GM23338 (cell line): ENCODE results near the gene UBE3B. TPM values are rescaled to one million over a fixed set of nuclear protein-coding genes. Genes with fewer than 3 reads are reported as not detected.

Experiments
- ATAC-seq: fragments of 200-7000 bp; cut with Tn5 transposase; 3 replicates; pipeline ENCODE4 v1.9.1; 2020
- DNase-seq: peaks from one replicate; pipeline ENCODE4 v3.0.0-alpha.2; 2015; ENCODE audit warnings: low spot score
- H2AFZ ChIP-seq: fragments of 200-600 bp; sonication (generic); 2 replicates; pipeline ENCODE4 v1.8.0; 2016; ENCODE audit warnings: antibody characterized with exemption, mild to moderate bottlenecking, moderate library complexity
- H3F3A ChIP-seq: fragments of 200-600 bp; sonication (generic); replicated peaks from 2 replicates; pipeline ENCODE4 v1.8.0; 2017; ENCODE audit warnings: antibody characterized with exemption, mixed run types, low read depth
- H3K27ac ChIP-seq: fragments of 200-600 bp; sonication (generic); 2 replicates; pipeline ENCODE4 v1.6.1; 2016; ENCODE audit warnings: low read depth
- H3K27me3 ChIP-seq: fragments of 200-600 bp; sonication (generic); 2 replicates; pipeline ENCODE4 v1.8.0; 2016; ENCODE audit warnings: mild to moderate bottlenecking, mixed run types, moderate library complexity; ENCODE audit not compliant: insufficient read depth
- H3K36me3 ChIP-seq: fragments of 200-600 bp; sonication (generic); 2 replicates; pipeline ENCODE4 v1.8.0; 2016; ENCODE audit warnings: mild to moderate bottlenecking; ENCODE audit not compliant: insufficient read depth
- H3K4me1 ChIP-seq: fragments of 200-600 bp; sonication (generic); 2 replicates; pipeline ENCODE4 v1.8.0; 2016; ENCODE audit warnings: mild to moderate bottlenecking, moderate library complexity; ENCODE audit not compliant: insufficient read depth
- H3K4me2 ChIP-seq: fragments of 200-600 bp; sonication (generic); 2 replicates; pipeline ENCODE4 v1.7.1; 2017; ENCODE audit warnings: mixed run types
- H3K4me3 ChIP-seq: fragments of 200-600 bp; sonication (generic); 2 replicates; pipeline ENCODE4 v1.6.1; 2016; ENCODE audit warnings: mixed run types
- H3K79me2 ChIP-seq: fragments of 200-600 bp; sonication (generic); replicated peaks from 2 replicates; pipeline ENCODE4 v1.8.0; 2017; ENCODE audit warnings: mild to moderate bottlenecking; ENCODE audit not compliant: insufficient read depth
- H3K9me2 ChIP-seq: fragments of 200-600 bp; sonication (generic); 2 replicates; pipeline ENCODE4 v1.8.0; 2017; ENCODE audit not compliant: insufficient read depth
- H4K20me1 ChIP-seq: fragments of 200-600 bp; sonication (generic); replicated peaks from 2 replicates; pipeline ENCODE4 v1.8.0; 2017; ENCODE audit warnings: mild to moderate bottlenecking; ENCODE audit not compliant: insufficient read depth
- H3K27ac Mint-ChIP-seq: 2 replicates; pipeline ENCODE4 v1.8.0; 2020; ENCODE audit warnings: inconsistent platforms, mild to moderate bottlenecking, moderate library complexity, mixed read lengths
- H3K27me3 Mint-ChIP-seq: 3 replicates; pipeline ENCODE4 v1.8.0; 2022; ENCODE audit warnings: low read depth, mild to moderate bottlenecking, moderate library complexity, mixed read lengths, inconsistent platforms; ENCODE audit not compliant: insufficient read depth, poor library complexity
- H3K36me3 Mint-ChIP-seq: 3 replicates; pipeline ENCODE4 v1.8.0; 2021; ENCODE audit warnings: low read depth, mild to moderate bottlenecking, inconsistent platforms, moderate library complexity, mixed read lengths
- H3K4me1 Mint-ChIP-seq: 3 replicates; pipeline ENCODE4 v1.8.0; 2020; ENCODE audit warnings: mild to moderate bottlenecking, inconsistent platforms, mixed read lengths
- H3K4me3 Mint-ChIP-seq: 3 replicates; pipeline ENCODE4 v1.8.0; 2021; ENCODE audit warnings: moderate library complexity, mild to moderate bottlenecking, inconsistent platforms, mixed read lengths
- H3K9me3 Mint-ChIP-seq: 3 replicates; pipeline ENCODE4 v1.8.0; 2020; ENCODE audit warnings: moderate library complexity, mild to moderate bottlenecking, inconsistent platforms, mixed read lengths
- CREB1 ChIP-seq: fragments of 250-450 bp; sonication (Bioruptor Pico); IDR thresholded peaks from 2 replicates; pipeline ENCODE4 v1.5.0; 2020; ENCODE audit warnings: low read depth, mild to moderate bottlenecking, moderate library complexity
- JUNB ChIP-seq: IDR thresholded peaks from one replicate; pipeline ENCODE4 v1.6.1; 2016; ENCODE audit warnings: antibody characterized with exemption; ENCODE audit not compliant: unreplicated experiment
- NANOG ChIP-seq: IDR thresholded peaks from 2 replicates; pipeline ENCODE4 v1.6.1; 2016; ENCODE audit warnings: antibody characterized with exemption, borderline replicate concordance
- POLR2AphosphoS5 ChIP-seq: IDR thresholded peaks from 2 replicates; pipeline ENCODE4 v1.6.1; 2016; ENCODE audit warnings: antibody characterized with exemption, low read depth
- REST ChIP-seq: IDR thresholded peaks from one replicate; pipeline ENCODE4 v1.6.1; 2018; ENCODE audit warnings: antibody characterized with exemption; ENCODE audit not compliant: unreplicated experiment
- ZNF331 ChIP-seq: fragments of 250-450 bp; sonication (Bioruptor Pico); IDR thresholded peaks from 2 replicates; pipeline ENCODE4 v1.5.0; 2020; ENCODE audit warnings: low read depth, mild to moderate bottlenecking, moderate library complexity
- ZNF462 ChIP-seq: fragments of 250-450 bp; sonication (Bioruptor Pico); IDR thresholded peaks from 2 replicates; pipeline ENCODE4 v1.5.0; 2020; ENCODE audit warnings: mild to moderate bottlenecking, moderate library complexity
- polyA plus RNA-seq: library from polyadenylated mRNA; unstranded; fragments of >200 nt; fragmentation: Nextera tagmentation; extraction: Ambion mirVana; gene quantifications from 2 replicates; pipeline ENCODE4 v1.2.1, GENCODE V29; 2016
- total RNA-seq: library from RNA; depleted of rRNA; stranded (reverse); fragments of >200 nt; shearing (Covaris generic); gene quantifications from 2 replicates; pipeline ENCODE4 v1.2.3, GENCODE V29; 2014
- TF ChIP-seq, protein P1 (sequence below): IDR thresholded peaks from 2 replicates; pipeline ENCODE4 v1.6.1; 2016; ENCODE audit warnings: antibody characterized with exemption

Gene UBE3B
- total and polyA plus RNA-seq, 2 experiments from 2014 or later: 20.8 TPM

DNA sequence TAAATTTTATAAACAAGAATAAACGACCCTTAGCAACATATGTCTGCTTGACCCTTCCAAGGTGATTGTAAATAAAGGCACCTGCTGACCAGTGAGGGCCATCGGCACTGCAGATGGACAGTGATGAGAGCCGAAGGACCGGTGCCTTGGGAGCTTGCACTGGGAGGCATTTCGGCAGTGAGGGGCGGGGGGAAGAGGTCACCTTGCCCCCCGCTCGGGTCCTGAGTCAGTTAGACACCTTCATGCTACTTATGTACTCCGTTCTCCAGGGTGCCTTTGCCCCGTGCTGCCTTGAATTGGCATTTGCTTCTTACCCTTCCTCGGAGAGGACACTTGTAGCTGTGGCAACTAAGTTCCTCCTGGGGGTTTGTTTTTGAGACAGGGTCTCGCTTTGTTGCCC lies 72.8 kb downstream of the UBE3B start (continued):
- no peak for TF ChIP-seq POLR2AphosphoS5
- TF ChIP-seq CREB1 (CRISPR knock-in tag): no peak
- TF ChIP-seq JUNB: no peak

GRCh38 chr12:109551108-109551507 lies 73.7 kb downstream of the UBE3B start:
- Mint-ChIP-seq H3K4me1 (peaks cover 3% of the 10 kb centered on the region; the same call in 2 of the 3 replicates), H3K27ac (no peak overlapping the region), H3K36me3 (no peaks in the 10 kb centered on the region; the same call in 2 of the 3 replicates), H3K9me3 (no peaks in the 10 kb centered on the region), H3K27me3 (peaks cover 7% of the 10 kb centered on the region), H3K4me3 (no peak overlapping the region)
- Histone ChIP-seq H4K20me1 (no peaks in the 10 kb centered on the region), H2AFZ (no peak overlapping the region), H3K4me1 (no peaks in the 10 kb centered on the region), H3F3A (no peaks in the 10 kb centered on the region), H3K27me3 (no peaks in the 10 kb centered on the region), H3K9me2 (no peaks in the 10 kb centered on the region), H3K36me3 (no peaks in the 10 kb centered on the region), H3K4me2 (no peak overlapping the region), H3K79me2 (no peaks in the 10 kb centered on the region), H3K27ac (no peak overlapping the region), H3K4me3 (no peak overlapping the region)
- TF ChIP-seq, protein P1, sequence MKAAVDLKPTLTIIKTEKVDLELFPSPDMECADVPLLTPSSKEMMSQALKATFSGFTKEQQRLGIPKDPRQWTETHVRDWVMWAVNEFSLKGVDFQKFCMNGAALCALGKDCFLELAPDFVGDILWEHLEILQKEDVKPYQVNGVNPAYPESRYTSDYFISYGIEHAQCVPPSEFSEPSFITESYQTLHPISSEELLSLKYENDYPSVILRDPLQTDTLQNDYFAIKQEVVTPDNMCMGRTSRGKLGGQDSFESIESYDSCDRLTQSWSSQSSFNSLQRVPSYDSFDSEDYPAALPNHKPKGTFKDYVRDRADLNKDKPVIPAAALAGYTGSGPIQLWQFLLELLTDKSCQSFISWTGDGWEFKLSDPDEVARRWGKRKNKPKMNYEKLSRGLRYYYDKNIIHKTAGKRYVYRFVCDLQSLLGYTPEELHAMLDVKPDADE: no peak
- ATAC-seq (no peak), DNase-seq (no peak)

DNA sequence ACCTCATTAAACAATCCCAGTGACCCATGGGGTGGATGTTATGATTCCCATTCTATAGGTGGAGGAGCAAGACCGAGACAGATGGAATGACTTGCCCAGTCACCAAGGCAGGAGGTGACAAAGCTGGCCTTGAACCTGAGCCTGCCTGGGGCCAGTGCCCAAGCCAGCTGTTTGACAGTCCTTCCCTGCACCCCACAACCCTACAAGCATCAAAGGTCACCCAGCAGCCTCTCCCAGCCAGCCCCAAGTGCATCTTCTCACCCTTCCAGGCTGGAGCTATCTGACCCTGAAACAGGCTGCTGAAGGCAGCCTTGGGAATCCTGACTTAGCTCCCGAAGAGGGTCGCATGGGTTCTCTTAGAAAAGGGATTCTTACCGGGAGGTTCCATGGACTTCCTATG lies 75.5 kb downstream of the UBE3B start:
- Histone ChIP-seq H3K79me2 (no peaks in the 10 kb centered on the region), H3K4me2 (no peak overlapping the region), H3K4me3 (no peak overlapping the region), H3K27ac (no peak overlapping the region), H2AFZ (no peak overlapping the region), H4K20me1 (no peaks in the 10 kb centered on the region), H3K36me3 (no peaks in the 10 kb centered on the region), H3F3A (no peaks in the 10 kb centered on the region), H3K27me3 (no peaks in the 10 kb centered on the region), H3K9me2 (no peaks in the 10 kb centered on the region), H3K4me1 (no peaks in the 10 kb centered on the region)
- ATAC-seq (no peak), DNase-seq (no peak)
- Mint-ChIP-seq H3K27me3 (peaks cover 7% of the 10 kb centered on the region), H3K27ac (no peak overlapping the region), H3K4me3 (no peak overlapping the region), H3K9me3 (no peaks in the 10 kb centered on the region), H3K36me3 (no peaks in the 10 kb centered on the region; the same call in 2 of the 3 replicates), H3K4me1 (peaks cover 8% of the 10 kb centered on the region; the same call in 2 of the 3 replicates)
- TF ChIP-seq ZNF462 (no peak), NANOG (no peak), ZNF331 (CRISPR knock-in tag) (no peak), REST (no peak)
- TF ChIP-seq, protein P1: no peak
